SK-N-MC (cell line): ENCODE measurements around the gene MMS19.

Source experiments
- EZH2 ChIP-seq: fragments of 200-600 bp; sonication (generic); IDR thresholded peaks from one replicate; pipeline ENCODE4 v1.6.1; 2017; ENCODE audit warnings: antibody characterized with exemption
- POLR2AphosphoS5 ChIP-seq: IDR thresholded peaks from 2 replicates; pipeline ENCODE4 v1.6.1; 2012; ENCODE audit warnings: mild to moderate bottlenecking, low read depth, low read length, borderline replicate concordance

GRCh38 chr10:97450828-97451227, 47.4 kb downstream of the MMS19 start:
- TF ChIP-seq POLR2AphosphoS5 = no peak
- no peak for TF ChIP-seq EZH2
